Brain microvascular endothelial cell (primary cell): ENCODE results near the gene SMIM36.

Experiments
- DNase-seq: peaks from one replicate; pipeline ENCODE4 v3.0.0-alpha.2; 2020
- H3K27ac ChIP-seq: fragments of 250-450 bp; sonication (Bioruptor Pico); 2 replicates; pipeline ENCODE4 v1.5.1; 2020; ENCODE audit warnings: mild to moderate bottlenecking, moderate library complexity
- H3K27me3 ChIP-seq: fragments of 250-450 bp; sonication (Bioruptor Pico); replicated peaks from 2 replicates; pipeline ENCODE4 v1.5.1; 2020; ENCODE audit warnings: mild to moderate bottlenecking
- H3K36me3 ChIP-seq: fragments of 250-450 bp; sonication (Bioruptor Pico); replicated peaks from 2 replicates; pipeline ENCODE4 v1.5.1; 2020; ENCODE audit warnings: mild to moderate bottlenecking
- H3K4me3 ChIP-seq: 2 replicates; pipeline ENCODE4 v1.5.1; 2011; ENCODE audit warnings: low read depth, mild to moderate bottlenecking, control low read depth, low read length, moderate library complexity
- in situ Hi-C: cut with HindIII; loops from 2 replicates; pipeline ENCODE4 v1.10.0; 2017; ENCODE audit warnings: low sequenced_read_pairs, low pct_ligation_motif_present
- TF ChIP-seq, protein P1 (sequence below): IDR thresholded peaks from 2 replicates; pipeline ENCODE4 v1.5.1; 2011; ENCODE audit warnings: low read depth, mild to moderate bottlenecking, moderate library complexity, low read length, control low read depth, inconsistent platforms; ENCODE audit errors: missing control alignments

The SMIM36 gene

DNA sequence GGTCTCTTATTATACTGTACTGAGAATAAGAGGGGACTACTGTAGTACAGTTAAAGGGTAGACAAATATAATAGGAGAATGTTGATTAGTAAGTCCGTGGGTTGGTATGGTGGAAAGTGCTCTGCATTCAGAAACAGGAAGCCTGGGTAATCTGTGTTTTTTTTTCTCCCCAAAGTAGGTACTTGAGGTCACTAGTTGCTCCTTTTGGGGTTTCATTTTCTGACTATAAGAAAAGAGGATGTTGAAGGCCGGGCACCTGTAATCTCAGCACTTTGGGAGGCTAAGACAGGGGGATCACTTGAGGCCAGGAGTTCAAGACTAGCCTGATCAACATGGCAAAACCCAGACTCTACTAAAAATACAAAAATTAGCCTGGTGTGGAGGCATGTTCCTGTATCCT lies 47.7 kb downstream of the SMIM36 start:
- TF ChIP-seq, protein P1, sequence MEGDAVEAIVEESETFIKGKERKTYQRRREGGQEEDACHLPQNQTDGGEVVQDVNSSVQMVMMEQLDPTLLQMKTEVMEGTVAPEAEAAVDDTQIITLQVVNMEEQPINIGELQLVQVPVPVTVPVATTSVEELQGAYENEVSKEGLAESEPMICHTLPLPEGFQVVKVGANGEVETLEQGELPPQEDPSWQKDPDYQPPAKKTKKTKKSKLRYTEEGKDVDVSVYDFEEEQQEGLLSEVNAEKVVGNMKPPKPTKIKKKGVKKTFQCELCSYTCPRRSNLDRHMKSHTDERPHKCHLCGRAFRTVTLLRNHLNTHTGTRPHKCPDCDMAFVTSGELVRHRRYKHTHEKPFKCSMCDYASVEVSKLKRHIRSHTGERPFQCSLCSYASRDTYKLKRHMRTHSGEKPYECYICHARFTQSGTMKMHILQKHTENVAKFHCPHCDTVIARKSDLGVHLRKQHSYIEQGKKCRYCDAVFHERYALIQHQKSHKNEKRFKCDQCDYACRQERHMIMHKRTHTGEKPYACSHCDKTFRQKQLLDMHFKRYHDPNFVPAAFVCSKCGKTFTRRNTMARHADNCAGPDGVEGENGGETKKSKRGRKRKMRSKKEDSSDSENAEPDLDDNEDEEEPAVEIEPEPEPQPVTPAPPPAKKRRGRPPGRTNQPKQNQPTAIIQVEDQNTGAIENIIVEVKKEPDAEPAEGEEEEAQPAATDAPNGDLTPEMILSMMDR: no peak
- in situ Hi-C loops: no loop called here
- Histone ChIP-seq H3K36me3 (no peaks in the 10 kb centered on the region), H3K27ac (no peak overlapping the region), H3K27me3 (no peaks in the 10 kb centered on the region), H3K4me3 (no peak overlapping the region)
- no peak for DNase-seq

DNA sequence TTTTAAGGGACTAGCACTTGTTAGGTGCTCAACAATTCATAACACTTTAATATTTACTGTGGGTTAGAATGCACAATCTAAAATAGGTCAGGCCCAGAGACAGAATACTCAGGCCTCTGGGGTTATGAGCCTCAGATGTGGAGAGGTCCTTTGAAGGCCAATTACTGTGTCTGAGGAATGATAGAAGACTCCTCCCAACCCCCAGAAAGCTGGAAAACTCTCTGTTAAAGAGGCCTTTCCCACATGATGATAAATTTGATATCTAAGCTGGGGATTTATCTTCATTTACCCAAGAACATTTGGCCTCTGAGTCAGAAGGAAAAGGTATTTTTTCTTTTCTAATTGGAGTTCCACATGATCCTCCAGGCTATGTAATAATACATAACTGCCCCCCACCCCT lies 48.5 kb downstream of the SMIM36 start:
- Histone ChIP-seq H3K36me3 (no peaks in the 10 kb centered on the region), H3K27me3 (no peaks in the 10 kb centered on the region), H3K27ac (no peak overlapping the region), H3K4me3 (no peak overlapping the region)
- TF ChIP-seq, protein P1: no peak
- DNase-seq: no peak
- in situ Hi-C loops: no loop called here

DNA sequence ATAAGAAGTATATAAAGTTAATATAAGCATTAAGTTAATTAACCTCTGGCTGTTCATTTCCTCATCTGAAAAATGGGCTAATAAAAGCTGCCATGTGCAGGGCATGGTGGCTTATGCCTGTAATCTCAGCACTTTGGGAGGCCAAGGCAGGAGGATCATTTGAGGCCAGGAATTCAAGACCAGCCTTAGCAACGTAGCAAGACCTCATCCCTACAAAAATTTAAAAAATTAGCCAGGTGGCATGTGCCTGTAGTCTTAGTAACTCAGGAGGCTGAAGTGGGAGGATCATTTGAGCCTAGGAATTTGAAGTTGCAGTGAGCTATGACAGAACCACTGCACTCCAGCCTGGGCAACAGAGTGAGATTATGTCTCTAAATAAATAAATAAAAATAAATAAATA lies 49.0 kb downstream of the SMIM36 start:
- no peaks in the 10 kb centered on the region for H3K36me3 ChIP-seq
- TF ChIP-seq, protein P1: no peak

DNA sequence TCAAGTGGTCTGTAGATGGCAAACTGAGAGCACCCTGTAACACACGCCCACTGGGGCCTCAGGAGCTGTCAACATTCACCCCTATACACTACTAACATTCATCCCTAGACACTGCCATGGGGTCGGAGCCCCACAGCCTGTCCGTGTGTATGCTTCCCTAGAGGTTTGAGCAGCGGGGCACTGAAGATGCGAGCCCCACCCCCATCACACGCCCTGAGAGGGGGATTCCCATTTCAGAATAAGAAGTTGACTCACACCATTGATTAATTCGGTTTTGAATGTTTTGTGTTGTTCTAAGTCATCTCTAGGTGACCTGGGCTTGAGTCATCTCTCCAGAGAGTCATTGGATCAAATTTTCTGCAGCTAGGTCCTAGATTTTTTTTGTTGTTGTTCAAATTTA lies 52.3 kb downstream of the SMIM36 start:
- H3K27me3 ChIP-seq: no peaks in the 10 kb centered on the region
- no peaks in the 10 kb centered on the region for H3K36me3 ChIP-seq
- TF ChIP-seq, protein P1: no peak
- no peak overlapping the region for H3K4me3 ChIP-seq
- in situ Hi-C loops: no loop called here
- peak overlapping the region; percentile 40 for H3K27ac ChIP-seq
- DNase-seq: peak; percentile 77

More for the DNA sequence above, 49.0 kb downstream of the SMIM36 start:
- no peak overlapping the region for H3K27ac ChIP-seq
- no peak for DNase-seq
- no peak overlapping the region for H3K4me3 ChIP-seq
- in situ Hi-C loops: no loop called here
- H3K27me3 ChIP-seq: no peaks in the 10 kb centered on the region

DNA sequence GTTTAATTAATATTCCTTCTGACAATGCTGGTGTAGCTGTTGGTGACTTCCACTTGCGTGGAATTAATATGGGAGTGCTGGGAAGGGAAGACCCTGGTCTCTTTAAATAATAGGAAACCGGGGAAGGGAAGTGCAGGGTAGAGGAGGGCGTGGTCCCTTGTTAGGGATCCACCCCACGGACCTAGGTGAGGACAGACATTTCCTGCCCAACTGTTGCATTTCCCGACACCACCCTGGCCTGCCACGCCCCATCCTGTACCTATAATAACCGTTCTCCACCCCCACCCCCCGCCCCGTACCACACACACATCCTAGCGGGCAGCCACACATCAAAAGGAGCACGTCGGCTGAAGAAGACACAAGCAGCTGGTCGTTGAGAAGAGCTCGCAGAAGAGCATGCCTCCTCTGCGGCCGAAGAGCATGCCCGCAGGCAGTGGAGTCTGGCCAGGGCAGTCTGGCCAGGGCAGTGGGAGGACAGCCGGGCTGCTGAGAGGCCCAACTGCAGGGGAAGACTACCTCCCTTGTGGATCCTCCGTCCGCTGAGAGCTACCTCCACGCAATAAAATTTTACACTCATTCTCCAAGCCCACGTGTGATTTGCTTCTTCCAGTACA lies 52.9 kb downstream of the SMIM36 start:
- no peak overlapping the region for H3K4me3 ChIP-seq
- DNase-seq: no peak
- H3K27ac ChIP-seq: peak overlapping the region; percentile 40
- in situ Hi-C loops: no loop called here
- no peaks in the 10 kb centered on the region for H3K27me3 ChIP-seq
- H3K36me3 ChIP-seq: no peaks in the 10 kb centered on the region
- TF ChIP-seq, protein P1: no peak
